Vagina (tissue), 2 donors: ENCODE measurements around the gene FCN2.

Experiments used
- CTCF ChIP-seq, 3 experiments: fragments of 450-650 bp in 2 of 3; fragments of 200-600 bp in 1 of 3; sonication (generic) in 1 of 3; IDR thresholded peaks; one replicate each; pipeline ENCODE4 v1.5.1; 2017 to 2019; ENCODE audit warnings: antibody characterized with exemption in 3 of 3, mild to moderate bottlenecking in 2 of 3, moderate library complexity in 2 of 3
- POLR2A ChIP-seq, 2 donors: fragments of 450-650 bp; IDR thresholded peaks; one replicate each; pipeline ENCODE4 v1.6.1; 2017; ENCODE audit warnings: antibody characterized with exemption in 2 of 2, mild to moderate bottlenecking in 2 of 2, moderate library complexity in 2 of 2

- no peak for TF ChIP-seq CTCF (IDR thresholded peaks at IDR 0.05)
- no peak for TF ChIP-seq POLR2A (IDR thresholded peaks at IDR 0.05)
Measured at GRCh38 chr9:134936346-134937163, 55.9 kb downstream of the FCN2 start.
